Kidney tubule cell (primary cell): ENCODE measurements around the gene PTBP1.
"Not testable (repeated sequence)": the region's sequence is repeated elsewhere in the genome, so short reads cannot be mapped to it uniquely, and the experiment has no call there.

Source experiments
- DNase-seq: peaks from one replicate; pipeline ENCODE4 v3.0.0-alpha.2; 2018; ENCODE audit warnings: low spot score

PTBP1 gene

DNA sequence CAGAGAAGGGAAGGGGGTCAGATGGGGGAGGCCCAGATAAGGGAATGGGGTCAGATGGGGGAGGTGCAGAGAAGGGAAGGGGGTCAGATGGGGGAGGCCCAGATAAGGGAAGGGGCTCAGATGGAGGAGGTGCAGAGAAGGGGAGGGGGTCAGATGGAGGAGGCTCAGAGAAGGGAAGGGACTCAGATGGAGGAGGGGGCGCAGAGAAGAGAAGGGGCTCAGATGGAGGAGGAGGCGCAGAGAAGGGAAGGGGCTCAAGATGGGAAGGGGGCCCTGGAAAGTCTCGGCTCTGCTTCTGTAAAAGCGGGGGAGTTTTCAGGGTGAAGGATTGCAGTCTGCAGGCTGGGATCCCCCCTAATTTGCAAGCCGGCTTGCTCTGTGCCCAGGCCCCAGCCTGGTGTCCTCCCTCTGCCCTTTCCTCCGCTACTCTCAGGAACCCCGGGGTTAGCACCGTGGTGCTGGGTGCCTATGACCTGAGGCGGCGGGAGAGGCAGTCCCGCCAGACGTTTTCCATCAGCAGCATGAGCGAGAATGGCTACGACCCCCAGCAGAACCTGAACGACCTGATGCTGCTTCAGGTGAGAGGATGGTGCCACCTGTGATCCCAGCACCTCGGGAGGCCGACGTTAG lies 32.0 kb downstream of the PTBP1 start:
- no peak for DNase-seq

- no peak for DNase-seq
Observed at GRCh38 chr19:831407-832369, 34.4 kb downstream of the PTBP1 start.

GRCh38 chr19:834216-834615 lies 37.0 kb downstream of the PTBP1 start:
- DNase-seq = no peak

DNA sequence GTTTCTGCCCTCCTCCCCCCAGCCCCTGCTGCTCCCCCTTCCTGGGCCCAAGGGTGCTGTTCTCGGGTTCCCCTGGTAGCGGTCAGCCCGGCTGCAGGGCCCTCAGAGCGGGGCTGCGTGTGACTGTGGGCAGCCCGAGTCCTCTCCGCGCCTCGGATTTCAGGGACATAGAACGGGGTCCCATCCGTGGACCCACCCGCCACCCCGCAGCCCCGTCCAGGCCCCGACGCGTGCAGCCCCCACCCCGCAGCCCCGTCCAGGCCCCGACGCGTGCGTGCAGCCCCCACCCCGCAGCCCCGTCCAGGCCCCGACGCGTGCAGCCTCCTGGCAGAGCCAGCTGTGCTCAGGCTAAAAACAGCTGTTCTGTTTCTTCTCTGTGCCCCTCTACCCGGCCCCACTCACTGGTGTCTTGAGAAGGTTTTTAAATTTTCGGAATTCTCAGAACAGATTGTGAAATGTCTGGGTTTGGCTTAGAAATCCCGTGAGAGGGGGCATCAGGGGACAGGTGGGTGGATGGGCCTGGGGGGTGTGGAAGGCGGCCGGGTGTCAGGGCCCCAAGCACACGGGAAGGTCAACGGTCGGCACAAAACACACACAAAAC lies 38.1 kb downstream of the PTBP1 start:
- no peak for DNase-seq

GRCh38 chr19:840519-841206 lies 43.4 kb downstream of the PTBP1 start, which contains the start of gene PRTN3:
PRTN3 (plus strand) TSS chr19:840999; CDS start chr19:841009, 10 bp downstream.
- DNase-seq = no peak

DNA sequence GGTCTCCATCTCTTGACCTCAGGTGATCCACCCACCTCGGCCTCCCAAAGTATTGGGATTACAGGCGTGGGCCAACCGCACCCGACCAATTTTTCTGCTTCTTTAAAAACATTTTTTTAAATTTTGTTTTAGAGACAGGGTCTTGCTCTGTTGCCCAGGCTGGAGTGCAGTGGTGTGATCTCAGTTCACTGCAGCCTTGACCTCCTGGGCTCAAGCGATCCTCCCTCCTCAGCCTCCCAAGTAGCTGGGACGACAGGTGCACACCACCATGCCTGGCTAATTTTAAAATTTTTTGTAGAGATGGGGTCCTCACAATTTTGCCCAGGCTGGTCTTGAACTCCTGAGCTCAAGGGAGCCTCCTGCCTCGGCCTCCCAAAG lies 45.5 kb downstream of the PTBP1 start:
- not testable (repeated sequence) for DNase-seq

DNA sequence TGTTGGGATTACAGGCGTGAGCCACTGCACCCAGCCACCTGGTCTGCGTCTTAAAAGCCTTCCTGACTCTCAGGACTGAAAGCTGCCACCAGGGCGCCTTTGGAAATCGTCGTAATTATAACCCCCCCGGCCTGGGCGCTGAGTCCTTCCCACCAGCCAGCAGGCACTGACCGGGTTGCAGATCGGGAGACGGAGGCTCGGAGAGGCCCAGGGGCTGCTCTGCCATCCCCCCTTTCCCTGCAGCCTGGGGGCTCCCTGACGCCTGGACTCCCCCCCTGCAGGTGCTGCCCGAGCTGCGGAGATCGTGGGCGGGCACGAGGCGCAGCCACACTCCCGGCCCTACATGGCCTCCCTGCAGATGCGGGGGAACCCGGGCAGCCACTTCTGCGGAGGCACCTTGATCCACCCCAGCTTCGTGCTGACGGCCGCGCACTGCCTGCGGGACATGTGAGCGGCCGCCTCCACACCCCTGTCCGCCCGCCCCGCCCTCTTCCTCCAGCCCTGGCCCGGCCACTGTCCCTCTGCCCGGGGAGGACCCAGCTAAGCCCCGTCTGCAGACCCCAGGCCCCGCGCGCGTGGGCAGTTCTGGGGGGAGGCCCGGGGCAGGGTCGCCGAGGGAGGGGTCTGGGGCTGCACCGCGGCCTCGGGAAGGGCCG lies 46.1 kb downstream of the PTBP1 start:
- no peak for DNase-seq

DNA sequence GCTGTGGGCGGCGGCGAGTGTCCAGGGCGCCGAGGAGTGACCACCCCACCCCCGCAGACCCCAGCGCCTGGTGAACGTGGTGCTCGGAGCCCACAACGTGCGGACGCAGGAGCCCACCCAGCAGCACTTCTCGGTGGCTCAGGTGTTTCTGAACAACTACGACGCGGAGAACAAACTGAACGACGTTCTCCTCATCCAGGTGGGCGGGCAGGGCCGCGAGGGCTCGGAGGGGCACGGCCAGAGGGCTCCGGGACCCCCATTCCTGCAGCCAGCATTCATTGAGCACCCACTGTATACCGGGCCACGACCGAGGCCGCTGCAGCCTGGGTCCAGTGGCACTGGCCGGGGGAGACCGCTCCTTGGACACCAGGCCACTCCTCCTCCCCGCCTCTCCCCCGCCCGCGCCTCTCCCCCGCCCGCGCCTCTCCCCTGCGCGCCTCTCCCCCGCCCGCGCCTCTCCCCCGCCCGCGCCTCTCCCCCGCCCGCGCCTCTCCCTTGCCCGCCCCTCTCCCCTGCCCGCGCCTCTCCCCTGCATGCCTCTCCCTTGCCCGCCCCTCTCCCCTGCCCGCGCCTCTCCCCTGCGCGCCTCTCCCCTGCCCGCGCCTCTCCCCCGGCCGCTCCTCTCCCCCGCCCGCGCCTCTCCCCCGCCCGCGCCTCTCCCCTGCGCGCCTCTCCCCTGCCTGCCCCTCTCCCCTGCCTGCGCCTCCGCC lies 46.7 kb downstream of the PTBP1 start:
- DNase-seq = no peak

- DNase-seq = no peak
Observed at GRCh38 chr19:844546-844971, 47.3 kb downstream of the PTBP1 start.

- no peak for DNase-seq
Observed at GRCh38 chr19:845707-846521, 48.7 kb downstream of the PTBP1 start.

GRCh38 chr19:848386-848921 lies 51.2 kb downstream of the PTBP1 start:
- no peak for DNase-seq

DNA sequence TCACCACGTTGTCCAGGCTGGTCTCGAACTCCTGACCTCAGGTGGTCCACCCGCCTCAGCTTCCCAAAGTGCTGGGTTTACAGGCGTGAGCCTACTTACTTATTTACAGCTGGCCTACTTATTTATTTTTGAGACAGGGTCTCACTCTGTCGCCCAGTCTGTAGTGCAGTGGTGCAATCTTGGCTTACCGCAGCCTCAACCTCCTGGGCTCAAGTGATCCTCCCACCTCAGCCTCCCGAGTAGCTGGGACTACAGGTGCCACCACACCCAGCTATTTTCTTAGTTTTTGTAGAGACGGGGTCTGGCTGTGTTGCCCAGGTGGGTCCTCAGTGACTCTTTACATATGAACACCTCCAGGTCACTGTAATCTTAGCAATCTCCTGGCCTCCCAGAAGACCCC lies 51.9 kb downstream of the PTBP1 start:
- not testable (repeated sequence) for DNase-seq

GRCh38 chr19:850221-850978 lies 53.1 kb downstream of the PTBP1 start:
- DNase-seq = peak; percentile 21

GRCh38 chr19:850979-851335 lies 53.7 kb downstream of the PTBP1 start:
- DNase-seq = no peak

DNA sequence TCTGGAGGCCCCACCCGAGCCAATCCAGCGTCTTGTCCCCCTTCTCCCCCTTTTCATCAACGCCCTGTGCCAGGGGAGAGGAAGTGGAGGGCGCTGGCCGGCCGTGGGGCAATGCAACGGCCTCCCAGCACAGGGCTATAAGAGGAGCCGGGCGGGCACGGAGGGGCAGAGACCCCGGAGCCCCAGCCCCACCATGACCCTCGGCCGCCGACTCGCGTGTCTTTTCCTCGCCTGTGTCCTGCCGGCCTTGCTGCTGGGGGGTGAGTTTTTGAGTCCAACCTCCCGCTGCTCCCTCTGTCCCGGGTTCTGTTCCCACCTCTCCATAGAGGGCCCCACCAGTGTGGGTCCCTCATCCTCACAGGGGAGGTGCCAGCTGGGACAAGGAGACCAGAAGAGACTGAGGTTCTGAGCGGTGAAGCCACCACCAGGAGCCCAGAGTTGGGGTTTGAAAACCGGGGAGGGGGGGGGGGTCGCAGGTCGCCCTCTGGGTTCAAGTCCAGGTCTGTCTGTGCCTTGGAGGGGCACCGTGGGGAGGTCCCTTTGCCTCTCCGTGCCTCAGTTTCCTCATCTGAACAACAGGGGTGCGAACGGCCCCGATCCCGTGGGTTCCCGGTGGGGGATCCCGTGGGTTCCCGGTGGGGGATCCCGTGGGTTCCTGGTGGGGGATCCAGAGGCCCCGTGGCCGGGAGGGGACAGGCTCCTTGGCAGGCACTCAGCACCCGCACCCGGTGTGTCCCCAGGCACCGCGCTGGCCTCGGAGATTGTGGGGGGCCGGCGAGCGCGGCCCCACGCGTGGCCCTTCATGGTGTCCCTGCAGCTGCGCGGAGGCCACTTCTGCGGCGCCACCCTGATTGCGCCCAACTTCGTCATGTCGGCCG lies 55.1 kb downstream of the PTBP1 start, which contains the start of gene ELANE:
Gene ELANE, plus strand, starts transcription at position 168 of the 878 bp plus-strand sequence. Its CDS starts 26 bp downstream, at position 194.
- no peak for DNase-seq

GRCh38 chr19:853014-853585 lies 55.8 kb downstream of the PTBP1 start:
- DNase-seq = no peak

DNA sequence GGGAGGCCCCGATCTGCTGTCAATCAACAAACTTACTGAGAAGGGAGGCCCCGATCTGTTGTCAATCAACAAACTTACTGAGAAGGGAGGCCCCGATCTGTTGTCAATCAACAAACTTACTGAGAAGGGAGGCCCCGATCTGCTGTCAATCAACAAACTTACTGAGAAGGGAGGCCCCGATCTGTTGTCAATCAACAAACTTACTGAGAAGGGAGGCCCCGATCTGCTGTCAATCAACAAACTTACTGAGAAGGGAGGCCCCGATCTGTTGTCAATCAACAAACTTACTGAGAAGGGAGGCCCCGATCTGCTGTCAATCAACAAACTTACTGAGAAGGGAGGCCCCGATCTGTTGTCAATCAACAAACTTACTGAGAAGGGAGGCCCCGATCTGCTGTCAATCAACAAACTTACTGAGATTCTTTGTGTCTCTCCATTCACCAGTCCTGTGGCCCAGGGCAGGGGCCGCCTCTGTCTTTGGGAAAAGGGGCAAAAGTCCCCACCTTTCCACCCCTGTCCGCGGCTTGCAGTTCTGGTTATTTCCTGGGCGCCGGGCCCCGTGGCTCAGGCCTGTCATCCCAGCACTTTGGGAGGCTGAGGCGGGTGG lies 56.5 kb downstream of the PTBP1 start:
- DNase-seq = not testable (repeated sequence)
